GM21381 (cell line): Measurements from ENCODE around the gene SNU13.
"Not testable (repeated sequence)": the region's sequence is repeated elsewhere in the genome, so short reads cannot be mapped to it uniquely, and the experiment has no call there.

Source experiments
- ATAC-seq: cut with Tn5 transposase; IDR thresholded peaks from one replicate; pipeline ENCODE4 v1.9.1; 2021; ENCODE audit warnings: mild to moderate bottlenecking, moderate library complexity; ENCODE audit not compliant: unreplicated experiment

The SNU13 gene

DNA sequence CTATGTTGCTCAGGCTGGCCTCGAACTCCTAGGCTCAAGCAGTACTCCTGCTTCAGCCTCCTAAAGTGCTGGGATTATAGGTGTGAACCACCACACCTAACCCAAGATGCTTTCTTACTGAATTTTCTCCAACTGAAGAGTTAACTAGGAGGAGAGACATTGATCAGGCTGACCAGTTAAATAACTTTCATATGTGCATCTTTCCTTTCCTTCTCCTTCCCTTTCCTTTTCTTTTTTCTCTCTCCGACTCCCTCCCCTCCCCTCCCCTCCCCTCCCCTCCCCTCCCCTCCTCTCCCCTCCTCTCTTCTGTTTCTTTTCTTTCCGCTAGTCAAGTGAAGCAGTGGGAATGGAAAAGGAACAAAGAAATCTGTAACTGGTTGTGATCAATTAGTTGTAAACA is 40.9 kb downstream of the SNU13 start:
- no peak for ATAC-seq

DNA sequence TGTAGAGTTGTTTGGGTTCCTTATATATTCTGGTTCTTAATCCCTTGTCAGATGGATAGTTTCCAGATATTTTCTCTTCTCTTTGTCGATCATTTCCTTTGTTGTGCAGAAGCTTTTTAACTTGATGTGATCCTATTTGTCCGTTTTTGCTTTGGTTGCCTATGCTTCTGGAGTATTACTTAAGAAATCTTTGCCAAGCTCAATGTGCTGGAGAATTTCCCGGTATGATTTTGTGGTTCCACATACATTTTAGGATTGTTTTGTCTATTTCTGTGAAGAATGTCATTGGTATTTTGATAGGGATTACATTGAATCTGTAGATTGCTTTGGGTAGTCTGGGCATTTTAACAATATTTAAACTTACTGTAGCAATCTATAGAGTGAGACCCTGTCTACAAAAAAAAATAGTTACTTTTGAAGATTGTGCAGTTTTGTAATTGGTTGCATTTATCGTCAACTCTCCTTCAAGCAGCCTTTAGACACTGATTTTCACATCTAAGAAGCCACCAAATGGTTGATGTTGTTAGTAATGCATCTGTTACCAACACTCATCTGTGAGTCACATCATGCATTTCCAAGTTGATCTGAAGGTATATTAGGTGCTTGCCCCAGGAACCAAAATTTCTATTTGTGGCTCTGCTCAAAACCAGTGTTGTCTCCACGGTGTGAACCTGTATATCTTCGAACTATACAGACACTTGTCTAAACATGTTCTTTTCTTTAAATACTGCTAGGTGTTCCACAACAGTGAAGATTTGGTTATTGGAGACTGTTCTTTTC is 46.1 kb downstream of the SNU13 start:
- no peak for ATAC-seq

- no peak for ATAC-seq
Observed at GRCh38 chr22:41641854-41642253, 46.8 kb downstream of the SNU13 start.

GRCh38 chr22:41638748-41639147 is 49.9 kb downstream of the SNU13 start:
- ATAC-seq: no peak

- ATAC-seq: no peak
Observed at GRCh38 chr22:41638124-41638523, 50.5 kb downstream of the SNU13 start.

GRCh38 chr22:41637623-41638022 is 51.0 kb downstream of the SNU13 start:
- ATAC-seq: not testable (repeated sequence)

GRCh38 chr22:41636467-41636866 is 52.2 kb downstream of the SNU13 start:
- ATAC-seq: no peak

- not testable (repeated sequence) for ATAC-seq
Observed at GRCh38 chr22:41634610-41635009, 54.1 kb downstream of the SNU13 start.

DNA sequence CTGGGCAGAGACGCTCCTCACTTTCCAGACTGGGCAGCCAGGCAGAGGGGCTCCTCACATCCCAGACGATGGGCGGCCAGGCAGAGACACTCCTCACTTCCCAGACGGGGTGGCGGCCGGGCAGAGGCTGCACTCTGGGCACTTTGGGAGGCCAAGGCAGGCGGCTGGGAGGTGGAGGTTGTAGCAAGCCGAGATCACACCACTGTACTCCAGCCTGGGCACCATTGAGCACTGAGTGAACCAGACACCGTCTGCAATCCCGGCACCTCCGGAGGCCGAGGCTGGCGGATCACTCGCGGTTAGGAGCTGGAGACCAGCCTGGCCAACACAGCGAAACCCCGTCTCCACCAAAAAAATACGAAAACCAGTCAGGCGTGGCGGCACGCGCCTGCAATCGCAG is 57.1 kb downstream of the SNU13 start:
- not testable (repeated sequence) for ATAC-seq

DNA sequence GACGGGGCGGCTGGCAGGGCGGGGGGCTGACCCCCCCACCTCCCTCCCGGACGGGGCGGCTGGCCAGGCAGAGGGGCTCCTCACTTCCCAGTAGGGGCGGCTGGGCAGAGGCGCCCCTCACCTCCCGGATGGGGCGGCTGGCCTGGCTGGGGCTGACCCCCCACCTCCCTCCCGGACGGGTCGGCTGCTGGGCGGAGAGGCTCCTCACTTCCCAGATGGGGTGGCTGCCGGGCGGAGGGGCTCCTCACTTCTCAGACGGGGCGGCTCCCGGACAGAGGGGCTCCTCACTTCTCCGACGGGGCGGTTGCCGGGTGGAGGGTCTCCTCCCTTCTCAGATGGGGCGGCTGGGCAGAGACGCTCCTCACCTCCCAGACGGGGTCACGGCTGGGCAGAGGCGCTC is 57.6 kb downstream of the SNU13 start:
- not testable (repeated sequence) for ATAC-seq

DNA sequence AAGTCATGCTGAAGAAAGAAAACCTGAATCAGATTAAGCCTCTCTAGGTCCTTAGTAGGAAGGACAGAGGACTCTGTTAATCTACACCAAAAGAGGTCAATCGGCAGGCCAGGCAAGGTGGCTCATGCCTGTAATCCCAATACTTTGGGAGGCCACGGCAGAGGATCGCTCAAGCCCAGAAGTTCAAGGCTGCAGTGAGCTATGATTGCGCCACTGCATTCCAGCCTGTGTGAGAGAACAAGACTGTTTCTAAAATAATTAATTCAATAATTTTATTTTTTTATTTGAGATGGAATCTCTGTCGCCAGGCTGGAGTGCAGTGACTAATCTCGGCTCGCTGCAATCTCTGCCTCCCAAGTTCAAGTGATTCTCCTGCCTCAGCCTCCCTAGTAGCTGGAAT is 63.1 kb downstream of the SNU13 start:
- no peak for ATAC-seq
